ENCODE results near the gene PIAS1.
"Not testable (repeated sequence)": the region's sequence is repeated elsewhere in the genome, so short reads cannot be mapped to it uniquely, and the experiment has no call there.

The PIAS1 gene

GRCh38 chr15:68221530-68222431, 167.7 kb downstream of the PIAS1 start:
- not testable (repeated sequence) for DNase-seq

GRCh38 chr15:68222432-68222743, 168.3 kb downstream of the PIAS1 start:
- DNase-seq, result not testable (repeated sequence)

- no peak for DNase-seq
Measured at GRCh38 chr15:68223171-68223570, 169.1 kb downstream of the PIAS1 start.

GRCh38 chr15:68224108-68224507, 170.0 kb downstream of the PIAS1 start:
- no peak for DNase-seq

- peak; percentile 21 for DNase-seq
Measured at GRCh38 chr15:68224546-68225250, 170.6 kb downstream of the PIAS1 start.

GRCh38 chr15:68225442-68225841, 171.3 kb downstream of the PIAS1 start:
- DNase-seq, result not testable (repeated sequence)

GRCh38 chr15:68227643-68228142, 173.6 kb downstream of the PIAS1 start:
- no peak for DNase-seq

GRCh38 chr15:68228143-68228970, 174.2 kb downstream of the PIAS1 start:
- DNase-seq, result no peak

GRCh38 chr15:68228971-68229385, 174.9 kb downstream of the PIAS1 start:
- no peak for DNase-seq

- DNase-seq, result peak; percentile 72
Measured at GRCh38 chr15:68229386-68230156, 175.5 kb downstream of the PIAS1 start, which contains the start of gene CLN6. CLN6 (minus strand) TSS chr15:68229728; CDS start chr15:68229584, 144 bp downstream.

- DNase-seq, result no peak
Measured at GRCh38 chr15:68230157-68231100, 176.3 kb downstream of the PIAS1 start.

- no peak for DNase-seq
Measured at GRCh38 chr15:68231102-68231818, 177.1 kb downstream of the PIAS1 start.

GRCh38 chr15:68232449-68232848, 178.3 kb downstream of the PIAS1 start:
- no peak for DNase-seq

GRCh38 chr15:68232937-68233336, 178.8 kb downstream of the PIAS1 start:
- DNase-seq, result no peak

GRCh38 chr15:68234060-68234459, 179.9 kb downstream of the PIAS1 start:
- no peak for DNase-seq

GRCh38 chr15:68234520-68234919, 180.4 kb downstream of the PIAS1 start:
- not testable (repeated sequence) for DNase-seq

- DNase-seq, result no peak
Measured at GRCh38 chr15:68235022-68235421, 180.9 kb downstream of the PIAS1 start.

- no peak for DNase-seq
Measured at GRCh38 chr15:68239025-68239424, 184.9 kb downstream of the PIAS1 start.

GRCh38 chr15:68241088-68241935, 187.2 kb downstream of the PIAS1 start:
- DNase-seq, result no peak

All from KG1 (cell line).